Heart left ventricle (tissue), 13 donors: ENCODE measurements around the gene PROCR.
"Not testable (repeated sequence)": the region's sequence is repeated elsewhere in the genome, so short reads cannot be mapped to it uniquely, and the experiment has no call there.

ENCODE experiments used
- CTCF ChIP-seq, 12 donors: fragments of 200-600 bp; sonication (generic) in 4 of 12; IDR thresholded peaks; one replicate each; pipeline versions ENCODE4 v1.5.0 to v1.8.0; 2018 to 2022; ENCODE audit warnings: antibody characterized with exemption in 12 of 12, mild to moderate bottlenecking in 5 of 12
- POLR2A ChIP-seq, 2 donors: fragments of 450-650 bp; IDR thresholded peaks; one replicate each; pipeline ENCODE4 v1.6.1; 2017; ENCODE audit warnings: antibody characterized with exemption in 2 of 2, mild to moderate bottlenecking in 2 of 2, moderate library complexity in 2 of 2
- donor health status: ischemic (EF 13 %, LVEDD 7.1; RV severe dilation, severe dysfunction).
- donor health status: DM: no; HTN: yes; CAD: no.
- donor health status: DM: no; HTN: no; CAD: no.
- donor health status: ischemic (EF 25% LVEDD 6.9; RV normal size, moderate dysfunction).
- donor health status: ischemic (EF 25% LVEDD 5.7; RV mildly dilated, moderate dysfunction).
- donor health status: ischemic (EF 35%, LVEDD 5.7; RV mildly dilated, moderate dysfunction).
- donor health status: nonischemic (EF 11% LVEDD 7.7; RV severe dilation, severe dysfunction).
- donor health status: DM: yes; HTN: yes; CAD: no.
- donor health status: PGD.
- donor health status: ischemic (EF 29% LVEDD 5.4; RV normal size, mild dysfunction).
- donor health status: nonischemic (EF 23%, LVEDD 6.1; RV moderate dilation, normal function).

GRCh38 chr20:35186691-35187289 lies 14.9 kb downstream of the PROCR start:
- TF ChIP-seq POLR2A, CTCF (IDR thresholded peaks at IDR 0.05): not testable (repeated sequence)
